K562 (cell line): ENCODE results near the gene TMEM107. TPM values are rescaled to one million over a fixed set of nuclear protein-coding genes. Genes with fewer than 3 reads are reported as not detected.

Experiments
- ATAC-seq: fragments of 200-7000 bp; cut with Tn5 transposase; 3 replicates; pipeline ENCODE4 v1.9.1; 2020; ENCODE audit warnings: moderate library complexity
- BruUV-seq: library from RNA; stranded (reverse); fragments of 400-500 nt; replicated peaks from 2 replicates; lab custom pipeline; 2021; lab: Mats Ljungman, UMichigan
- CTCF ChIA-PET: fragments of 300-600 bp; formaldehyde crosslinking; extraction: SDS; loops from one replicate; lab custom pipeline; 2021; ENCODE audit warnings: low intra/inter-chr PET ratio; lab: Yijun Ruan, JAX
- POLR2A ChIA-PET: fragments of 300-600, 350-650 bp; sonication (Branson Sonifier 250); formaldehyde crosslinking; extraction: SDS; loops from one replicate; lab custom pipeline; 2021; ENCODE audit warnings: antibody characterized with exemption, inconsistent platforms; lab: Yijun Ruan, JAX
- DNase-seq, 4 experiments: peaks; one replicate each; pipeline versions ENCODE4 v3.0.0 to v3.0.0-alpha.2; 2011 to 2018; ENCODE audit warnings: low spot score in 3 of 4, mixed read lengths in 3 of 4; ENCODE audit errors: extremely low read depth in 1 of 4
- FAIRE-seq: peaks from 2 replicates; lab custom pipeline; 2011; peaks lifted over from hg19 to GRCh38; lab: Jason Lieb, UNC
- H2AFZ ChIP-seq: 2 replicates; pipeline ENCODE4 v1.6.0; 2011; ENCODE audit warnings: low read depth, low read length, control low read depth, inconsistent platforms
- H3K27ac ChIP-seq: fragments of 200-600 bp; 3 replicates; pipeline ENCODE4 v1.8.0; 2011; ENCODE audit warnings: low read depth, mild to moderate bottlenecking, control low read depth, inconsistent platforms, low read length, moderate library complexity, mixed read lengths; ENCODE audit errors: extremely low read depth
- H3K27me3 ChIP-seq, 2 experiments: fragments of 300-600 bp in 1 of 2; 2 replicates in 1 of 2; 3 replicates in 1 of 2; pipeline versions ENCODE4 v1.6.0 to v1.8.0; 2011; ENCODE audit warnings: inconsistent platforms in 2 of 2, low read length in 2 of 2, mild to moderate bottlenecking in 1 of 2, mixed read lengths in 1 of 2, moderate library complexity in 1 of 2; ENCODE audit not compliant: control insufficient read depth in 2 of 2, insufficient read depth in 2 of 2
- H3K36me3 ChIP-seq: fragments of 300-600 bp; 3 replicates; pipeline ENCODE4 v1.8.0; 2011; ENCODE audit warnings: mild to moderate bottlenecking, low read length, inconsistent platforms; ENCODE audit not compliant: control insufficient read depth, insufficient read depth
- H3K4me1 ChIP-seq, 2 experiments: fragments of 200-600 bp in 1 of 2; replicated peaks in 1 of 2; 2 replicates in 1 of 2; 3 replicates in 1 of 2; pipeline versions ENCODE4 v1.5.1 to v1.8.0; 2011; ENCODE audit warnings: inconsistent platforms in 2 of 2, low read length in 2 of 2, mild to moderate bottlenecking in 1 of 2, mixed read lengths in 1 of 2, moderate library complexity in 1 of 2; ENCODE audit not compliant: control insufficient read depth in 2 of 2, insufficient read depth in 2 of 2
- H3K4me2 ChIP-seq: 2 replicates; pipeline ENCODE4 v1.6.1; 2011; ENCODE audit warnings: low read length, control low read depth, inconsistent platforms, mixed read lengths; ENCODE audit not compliant: insufficient read depth
- H3K4me3 ChIP-seq: fragments of 200-600 bp; sonication (generic), shearing (Covaris generic); 2 replicates; pipeline ENCODE4 v1.5.1; 2016; ENCODE audit warnings: control low read depth, inconsistent platforms
- H3K79me2 ChIP-seq: fragments of 200-600 bp; 3 replicates; pipeline ENCODE4 v1.8.0; 2011; ENCODE audit warnings: low read length, inconsistent platforms; ENCODE audit not compliant: control insufficient read depth, insufficient read depth
- H3K9ac ChIP-seq, 2 experiments: 2 replicates each; pipeline versions ENCODE4 v1.6.0 to v1.6.1; 2011; ENCODE audit warnings: low read depth in 2 of 2, low read length in 2 of 2, control low read depth in 1 of 2, inconsistent platforms in 1 of 2, mild to moderate bottlenecking in 1 of 2, mixed read lengths in 1 of 2; ENCODE audit not compliant: insufficient read depth in 1 of 2
- H3K9me1 ChIP-seq: one replicate; pipeline ENCODE4 v1.6.0; 2011; ENCODE audit warnings: inconsistent platforms, mild to moderate bottlenecking, low read length, moderate library complexity; ENCODE audit not compliant: control insufficient read depth, insufficient read depth
- H3K9me3 ChIP-seq: replicated peaks from 2 replicates; pipeline ENCODE4 v1.5.1; 2011; ENCODE audit warnings: low read depth, low read length, inconsistent platforms; ENCODE audit not compliant: control insufficient read depth, insufficient read depth
- H4K20me1 ChIP-seq: replicated peaks from 2 replicates; pipeline ENCODE4 v1.6.1; 2011; ENCODE audit warnings: low read length, inconsistent platforms, mixed read lengths; ENCODE audit not compliant: control insufficient read depth, insufficient read depth
- ARNT ChIP-seq, 2 experiments: fragments of 450-650 bp; IDR thresholded peaks; 2 replicates each; pipeline ENCODE4 v1.6.1; 2016; ENCODE audit warnings: mild to moderate bottlenecking in 1 of 2
- CC2D1A ChIP-seq: fragments of 450-650 bp; IDR thresholded peaks from 2 replicates; pipeline ENCODE4 v1.6.1; 2017; ENCODE audit warnings: mild to moderate bottlenecking
- HDAC3 ChIP-seq: fragments of 450-650 bp; IDR thresholded peaks from 2 replicates; pipeline ENCODE4 v1.6.1; 2018; ENCODE audit warnings: borderline replicate concordance, mild to moderate bottlenecking, moderate library complexity; ENCODE audit not compliant: partially characterized antibody
- KDM5B ChIP-seq: fragments of 200-600 bp; sonication (generic); IDR thresholded peaks from 2 replicates; pipeline ENCODE4 v1.6.1; 2012; ENCODE audit warnings: low read depth, mild to moderate bottlenecking, moderate library complexity, low read length, control low read depth, inconsistent platforms; ENCODE audit not compliant: insufficient replicate concordance
- MLLT1 ChIP-seq, 2 experiments: fragments of 450-650 bp; IDR thresholded peaks; 2 replicates each; pipeline ENCODE4 v1.6.1; 2016
- STAG1 ChIP-seq: sonication (generic); formaldehyde crosslinking; IDR thresholded peaks from 2 replicates; pipeline ENCODE4 v1.5.0; 2020; ENCODE audit warnings: missing genetic modification reagents, borderline replicate concordance
- TOE1 ChIP-seq, 2 experiments: fragments of 450-650 bp in 1 of 2; sonication (generic) in 1 of 2; formaldehyde crosslinking in 1 of 2; IDR thresholded peaks; 2 replicates each; pipeline versions ENCODE4 v1.7.1 to v1.8.0; 2016 to 2022; ENCODE audit warnings: borderline replicate concordance in 2 of 2, mild to moderate bottlenecking in 2 of 2, antibody characterized with exemption in 1 of 2, inconsistent platforms in 1 of 2, low read depth in 1 of 2, missing genetic modification reagents in 1 of 2, moderate library complexity in 1 of 2
- ZEB2 ChIP-seq: fragments of 450-650 bp; IDR thresholded peaks from 2 replicates; pipeline ENCODE4 v1.6.1; 2016
- ZNF318 ChIP-seq, 2 experiments: fragments of 450-650 bp; IDR thresholded peaks; 2 replicates each; pipeline ENCODE4 v1.6.1; 2016; ENCODE audit warnings: mild to moderate bottlenecking in 2 of 2, borderline replicate concordance in 1 of 2, low read depth in 1 of 2, moderate library complexity in 1 of 2
- WGBS: fragments of 100-300 bp; shearing (Covaris generic); methylation state at CpG from one replicate; pipeline ENCODE4 v1.1.6; 2016; ENCODE audit warnings: low coverage, mixed read lengths; ENCODE audit not compliant: insufficient coverage; ENCODE audit errors: missing lambda C conversion rate; 5-methylcytosine and 5-hydroxymethylcytosine counted together
- in situ Hi-C: fragments of 300-500 bp; cut with MboI; formaldehyde crosslinking; loops from 4 replicates; pipeline ENCODE4 v1.15.0; 2018; ENCODE audit warnings: inconsistent platforms, mixed read lengths
- intact Hi-C: fragments of 100-400 bp; cut with micrococcal nuclease; formaldehyde crosslinking; loops from 2 replicates; pipeline ENCODE4 v1.14.2; 2022
- polyA plus RNA-seq, 8 experiments: library from polyadenylated mRNA; depleted of rRNA in 4 of 8; stranded (reverse) in 5 of 8; unstranded in 3 of 8; fragments of >200 nt; fragmentation: Nextera tagmentation in 2 of 8; fragmentation: Illumina TruSeq in 1 of 8; extraction: Ambion mirVana in 2 of 8; extraction: Trizol in 1 of 8; gene quantifications; 2 replicates each; pipeline versions ENCODE4 v1.2.1 to v1.2.3, GENCODE V29; 2011 to 2014; ENCODE audit warnings: inconsistent platforms in 1 of 8, missing spikeins in 1 of 8
- total RNA-seq, 7 experiments: library from RNA; depleted of rRNA in 6 of 7; stranded (reverse); fragments of >200 nt in 6 of 7; fragmentation: Illumina TruSeq in 2 of 7; extraction: Trizol in 2 of 7; gene quantifications; 2 replicates each; pipeline versions ENCODE4 v1.2.1 to v1.2.3, GENCODE V29; 2011 to 2021; ENCODE audit warnings: low replicate concordance in 1 of 7

Gene TMEM107
- total and polyA plus RNA-seq, 9 of the 15 experiments (the other 6 are each of a cell fraction or from before 2014, with no cell fraction given): 7.1 to 26.2 (median 16.9) TPM

- no peak for FAIRE-seq
- 0 out of 4 replicates have a peak, but pooled peaks of 1 of the 2 experiments have one; percentile 13 for TF ChIP-seq ARNT (IDR thresholded peaks at IDR 0.05)
- TF ChIP-seq STAG1 (CRISPR knock-in tag): no peak
- no peak for TF ChIP-seq KDM5B
- no peak for TF ChIP-seq HDAC3
- TF ChIP-seq ZNF318 (IDR thresholded peaks at IDR 0.05; ENCODE audit: borderline replicate concordance in 1 of 2, low read depth in 1 of 2): 0 out of 4 replicates have a peak, but pooled peaks of 1 of the 2 experiments have one; percentile 16
- peak; percentile 28; the same call in 1 of the 2 replicates for TF ChIP-seq TOE1 (IDR thresholded peaks at IDR 0.05; ENCODE audit: borderline replicate concordance)
- TF ChIP-seq TOE1 (CRISPR knock-in tag; IDR thresholded peaks at IDR 0.05; ENCODE audit: borderline replicate concordance, low read depth): no peak
- 0 out of 2 replicates have a peak, but pooled peaks have one; percentile 38 for TF ChIP-seq ZEB2
- TF ChIP-seq CC2D1A: 0 out of 2 replicates have a peak, but pooled peaks have one; percentile 16
- TF ChIP-seq MLLT1 (IDR thresholded peaks at IDR 0.05): peak; percentile 52; a peak in 1 of 4 replicates
Measured at GRCh38 chr17:8138374-8138671, 37.9 kb downstream of the TMEM107 start.

More at GRCh38 chr17:8138374-8138671, 37.9 kb downstream of the TMEM107 start:
- ChIA-PET POLR2A (interaction anchor here (0.6 to 2.8 kb wide), 7 partner anchors 11 to 83 kb away, joined by 3 to 14 read pairs (median 5); no protein-coding TSS in a partner anchor), CTCF (interaction anchor here (0.6 to 1.4 kb wide), 3 partner anchors 17 to 99 kb away, joined by 3 to 4 read pairs (median 3); no protein-coding TSS in a partner anchor)
- H3K4me1 ChIP-seq: peaks cover 6 to 30% of the 10 kb centered on the region in 2 experiments; a peak in 4 of 5 replicates
- H3K9me1 ChIP-seq: no peaks in the 10 kb centered on the region
- H3K9me3 ChIP-seq: no peaks in the 10 kb centered on the region
- no peak for ATAC-seq
- no peaks in the 10 kb centered on the region for H3K79me2 ChIP-seq
- peak overlapping the region; percentile 90 for H2AFZ ChIP-seq
- no peaks in the 10 kb centered on the region for H3K27me3 ChIP-seq
- in situ Hi-C loops (no loop called here), intact Hi-C loops (loop anchor here (1.0 to 5.0 kb wide), 6 partner anchors 18 to 164 kb away; no protein-coding TSS in a partner anchor)
- H3K4me3 ChIP-seq: peak overlapping the region; percentile 59
- no TSS peak for BruUV-seq
- WGBS: 0% methylated on average over 7 of the region's 7 CpGs
- peaks cover 30% of the 10 kb centered on the region; the same call in 1 of the 3 replicates for H3K36me3 ChIP-seq
- DNase-seq: no peak
- H3K27ac ChIP-seq: peak overlapping the region; percentile 95
- H4K20me1 ChIP-seq: 0 out of 2 replicates have a peak, but pooled peaks cover 2% of the 10 kb centered on the region
- H3K4me2 ChIP-seq: peak overlapping the region; percentile 92
- peak overlapping the region; percentile 86 to 87; a peak in 3 of 4 replicates for H3K9ac ChIP-seq
